Measurements from ENCODE around the gene ARGFX.
"Not testable (repeated sequence)": the region's sequence is repeated elsewhere in the genome, so short reads cannot be mapped to it uniquely, and the experiment has no call there.

Gene ARGFX

DNA sequence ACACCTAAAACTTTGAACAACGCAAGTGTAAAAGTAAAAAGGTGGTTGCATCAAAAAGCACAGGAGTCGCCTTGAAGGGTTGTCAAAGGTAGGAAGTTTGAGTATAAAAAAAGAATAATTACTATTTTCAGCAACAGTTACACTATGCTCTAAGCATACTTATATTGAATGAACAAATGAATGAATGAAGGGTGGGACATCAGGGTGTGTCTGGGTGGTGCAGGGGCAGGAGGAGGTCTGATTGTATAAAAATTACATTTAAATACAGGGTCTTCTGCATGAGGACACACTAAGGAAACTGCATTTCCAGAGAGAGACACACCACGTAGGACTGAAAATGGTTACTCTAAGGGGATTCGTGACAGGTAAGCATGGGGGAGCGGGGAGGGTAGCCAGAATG lies at the start of gene ARGFX:
TSS of gene ARGFX (plus strand) at position 301 of the 400 bp plus-strand sequence. CDS start 2,765 bp downstream, outside the sequence.
- no peak for DNase-seq

DNA sequence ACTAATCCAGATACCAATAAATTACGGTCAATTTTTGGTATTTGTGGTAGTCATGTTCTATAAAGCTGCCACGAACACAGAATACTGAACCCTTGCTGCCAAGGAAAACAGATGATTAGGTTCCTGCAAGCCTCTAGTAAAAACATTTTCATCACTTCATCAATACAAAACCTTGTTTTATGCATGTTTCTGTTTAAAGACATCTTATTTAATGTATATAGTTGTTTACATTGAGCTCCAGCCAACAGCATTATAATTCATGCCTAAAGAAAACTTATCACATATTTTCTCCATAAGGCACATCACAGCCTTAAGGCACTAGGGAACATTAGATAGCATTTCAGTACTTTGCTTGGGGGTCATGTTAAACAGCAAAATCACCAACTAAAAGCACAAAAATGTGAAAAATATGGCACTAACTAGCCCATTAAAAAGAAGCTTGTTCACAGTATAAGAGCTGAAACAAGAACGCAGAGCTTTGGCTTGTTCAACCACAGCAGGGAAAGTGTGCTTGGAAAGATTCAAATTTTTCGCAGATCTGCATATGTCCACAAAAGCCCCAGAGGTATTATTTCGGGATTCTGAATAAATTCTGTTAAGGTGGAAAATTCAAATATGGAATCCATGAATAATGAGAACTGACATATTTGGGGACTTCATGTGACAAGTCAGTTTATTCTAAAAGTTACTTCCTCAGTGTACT lies 49.6 kb upstream of the ARGFX start:
- no peak for DNase-seq

- no peak for DNase-seq
Measured at GRCh38 chr3:121520510-121520909, 47.2 kb upstream of the ARGFX start.

DNA sequence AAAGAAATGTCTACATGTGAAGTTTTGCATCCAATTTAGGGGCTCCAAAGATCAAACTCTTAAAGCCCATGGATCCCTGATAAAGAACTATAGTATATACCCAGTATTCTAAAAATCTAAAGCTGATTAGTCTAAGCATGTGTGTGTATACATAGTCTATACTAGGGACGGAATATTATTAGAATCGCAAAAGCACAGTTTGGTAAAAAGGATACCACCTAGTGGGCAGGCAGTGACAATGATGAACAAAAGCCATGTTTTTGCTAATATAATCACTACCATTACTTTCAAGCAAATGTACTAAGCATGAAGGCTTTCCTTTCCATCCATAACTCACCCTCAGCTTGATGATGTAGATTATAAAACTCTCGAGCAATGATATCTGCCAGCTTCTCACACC lies 38.4 kb upstream of the ARGFX start:
- no peak for DNase-seq

DNA sequence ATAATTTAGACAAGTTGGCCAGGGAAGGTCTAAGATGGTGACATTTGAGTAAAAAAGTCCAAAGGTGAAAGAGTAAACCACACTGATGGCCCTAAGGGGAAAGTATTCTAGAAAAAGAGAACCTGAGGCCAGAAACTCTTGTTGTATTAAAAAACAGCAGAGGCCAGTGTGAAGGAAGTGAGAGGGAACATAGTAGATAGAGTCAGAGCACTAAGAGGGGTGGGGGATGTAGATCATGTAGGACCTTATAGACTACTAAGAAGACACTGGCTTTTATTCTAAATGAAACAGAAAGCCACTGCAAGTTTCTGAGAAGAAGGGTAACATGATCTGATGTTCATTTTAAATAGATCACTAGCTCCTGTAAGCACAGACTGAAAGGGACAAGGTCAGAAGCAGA lies 36.5 kb upstream of the ARGFX start:
- DNase-seq: no peak

- no peak for DNase-seq
Measured at GRCh38 chr3:121542924-121543323, 24.8 kb upstream of the ARGFX start.

- DNase-seq: no peak
Measured at GRCh38 chr3:121545049-121545573, 22.6 kb upstream of the ARGFX start.

- peak; percentile 94 for DNase-seq
Measured at GRCh38 chr3:121545574-121546455, 21.9 kb upstream of the ARGFX start, which contains the start of gene POLQ. Gene POLQ (minus strand): TSS chr3:121545988. CDS start chr3:121545877, 111 bp downstream.

DNA sequence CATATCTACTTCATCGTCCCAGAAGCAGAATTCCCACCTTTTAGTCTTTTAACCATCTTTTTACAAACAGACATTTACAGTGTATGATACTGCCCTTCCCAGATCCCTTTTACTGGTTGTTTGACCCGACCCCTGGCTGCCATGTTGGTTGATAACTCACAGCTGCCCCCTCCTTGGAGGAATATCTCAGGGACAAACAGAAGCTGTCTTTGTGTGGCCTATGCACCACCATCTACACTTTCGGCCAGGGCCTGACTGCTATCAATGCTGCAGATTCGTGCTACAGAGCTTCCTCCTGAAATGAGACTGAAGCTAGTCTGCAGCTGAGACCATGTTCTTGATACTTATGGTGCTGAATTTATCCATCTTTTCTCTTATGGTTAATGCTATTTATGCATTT lies 15.4 kb upstream of the ARGFX start:
- peak; percentile 20 for DNase-seq

- no peak for DNase-seq
Measured at GRCh38 chr3:121552797-121553196, 15.0 kb upstream of the ARGFX start.

DNA sequence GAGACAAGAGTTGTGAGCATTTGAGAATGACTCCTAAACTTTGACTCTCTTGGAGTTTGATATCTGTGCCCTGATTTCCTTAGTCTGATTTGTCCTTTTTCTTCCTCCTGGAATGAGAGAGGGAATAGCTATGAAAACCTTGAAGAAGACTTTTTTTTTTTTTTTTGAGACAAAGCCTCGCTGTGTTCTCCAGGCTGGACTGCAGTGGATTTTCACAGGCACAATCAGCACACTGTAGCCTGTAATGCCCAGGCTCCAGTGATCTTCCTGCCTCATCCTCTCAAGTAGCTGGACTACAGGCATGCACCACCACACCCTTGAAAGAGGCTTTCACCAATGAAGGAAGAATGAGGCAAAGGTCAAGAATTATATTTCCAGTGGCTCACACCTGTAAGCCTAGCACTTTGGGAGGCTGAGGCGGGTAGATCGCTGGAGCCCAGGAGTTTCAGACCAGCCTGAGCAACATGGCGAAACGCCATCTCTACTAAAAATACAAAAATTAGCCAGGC lies 10.3 kb upstream of the ARGFX start:
- no peak for DNase-seq

DNA sequence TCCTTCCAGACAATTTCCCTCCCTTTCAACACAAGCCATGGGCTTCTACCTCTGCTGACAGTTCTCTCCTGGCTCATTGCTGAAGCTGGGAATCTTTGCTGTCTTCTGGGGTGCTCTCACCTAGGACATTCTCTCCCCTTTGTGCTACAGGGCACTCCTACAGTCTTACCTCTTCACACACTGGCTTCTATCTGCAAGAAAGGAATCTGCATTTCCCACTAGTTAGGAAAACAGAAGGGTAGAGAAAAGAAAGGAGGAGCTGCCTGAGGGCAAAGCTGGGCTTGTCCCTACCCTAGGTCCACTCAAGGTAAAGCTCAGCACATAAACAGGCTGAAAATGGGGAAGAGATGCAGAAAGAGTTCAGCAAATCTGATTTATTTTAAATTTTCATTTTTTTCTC lies 5.6 kb upstream of the ARGFX start:
- DNase-seq: no peak

DNA sequence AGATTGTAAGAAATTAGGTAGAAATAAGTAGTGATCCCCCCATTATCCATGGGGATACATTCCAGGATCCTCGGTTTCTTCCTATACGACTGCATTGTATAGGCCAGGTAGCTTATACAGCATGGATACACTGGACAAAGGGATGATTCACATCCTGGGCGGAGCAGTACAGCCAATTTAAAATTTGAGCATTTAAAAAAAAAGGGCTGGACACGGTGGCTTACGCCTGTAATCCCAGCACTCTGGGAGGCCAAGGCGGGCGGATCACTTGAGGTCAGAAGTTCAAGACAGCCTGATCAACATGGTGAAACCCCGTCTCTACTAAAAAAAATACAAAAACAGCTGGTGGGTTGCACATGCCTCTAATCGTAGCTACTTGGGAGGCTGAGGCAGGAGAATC lies 976 bp upstream of the ARGFX start:
- DNase-seq: no peak

- no peak for DNase-seq
Measured at GRCh38 chr3:121574449-121574848, 6.7 kb downstream of the ARGFX start.

DNA sequence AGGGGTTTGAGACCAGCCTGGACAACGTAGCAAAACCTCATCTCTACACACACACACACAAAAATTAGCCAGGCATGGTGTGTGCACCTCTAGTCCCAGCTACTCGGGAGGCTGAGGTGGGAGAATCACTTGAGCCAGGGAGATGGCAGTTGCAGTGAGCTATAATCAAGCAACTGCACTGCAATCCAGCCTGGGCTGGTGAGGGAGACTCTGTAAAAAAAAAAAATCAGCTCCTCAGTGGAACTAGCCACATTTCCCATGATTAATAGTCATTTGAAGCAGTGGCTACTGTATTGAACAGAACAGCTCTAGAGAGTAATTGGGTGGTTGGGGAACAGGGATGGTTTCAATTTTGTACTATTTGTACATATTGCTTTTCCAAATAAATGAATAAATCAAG lies 13.9 kb downstream of the ARGFX start:
- DNase-seq: no peak

- no peak for DNase-seq
Measured at GRCh38 chr3:121584418-121584817, 16.7 kb downstream of the ARGFX start.

- DNase-seq: no peak
Measured at GRCh38 chr3:121592856-121593702, 25.3 kb downstream of the ARGFX start, which contains the start of gene FBXO40. Gene FBXO40 (plus strand): TSS chr3:121593379. CDS start chr3:121620576, 27,197 bp downstream.

- DNase-seq: not testable (repeated sequence)
Measured at GRCh38 chr3:121593806-121594205, 26.1 kb downstream of the ARGFX start.

DNA sequence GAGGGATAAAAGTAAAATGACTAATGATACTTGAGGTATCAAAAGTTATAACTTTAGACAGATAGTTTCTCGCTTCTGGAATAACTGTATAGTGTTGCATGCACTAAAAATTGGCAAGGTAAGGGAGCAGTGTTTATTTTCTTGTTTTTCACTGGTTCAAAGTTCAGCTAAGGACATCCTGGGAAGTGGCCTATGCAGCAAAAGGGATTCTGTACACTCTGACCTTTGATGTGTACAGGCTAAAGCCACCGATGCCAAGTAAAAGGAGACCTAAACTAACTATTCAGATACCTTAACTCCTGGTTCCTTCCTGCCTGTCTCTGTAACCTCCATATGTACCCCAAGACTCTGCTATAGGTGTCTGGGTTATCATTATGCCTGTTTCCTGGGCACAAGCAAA lies 27.1 kb downstream of the ARGFX start:
- DNase-seq: no peak

DNA sequence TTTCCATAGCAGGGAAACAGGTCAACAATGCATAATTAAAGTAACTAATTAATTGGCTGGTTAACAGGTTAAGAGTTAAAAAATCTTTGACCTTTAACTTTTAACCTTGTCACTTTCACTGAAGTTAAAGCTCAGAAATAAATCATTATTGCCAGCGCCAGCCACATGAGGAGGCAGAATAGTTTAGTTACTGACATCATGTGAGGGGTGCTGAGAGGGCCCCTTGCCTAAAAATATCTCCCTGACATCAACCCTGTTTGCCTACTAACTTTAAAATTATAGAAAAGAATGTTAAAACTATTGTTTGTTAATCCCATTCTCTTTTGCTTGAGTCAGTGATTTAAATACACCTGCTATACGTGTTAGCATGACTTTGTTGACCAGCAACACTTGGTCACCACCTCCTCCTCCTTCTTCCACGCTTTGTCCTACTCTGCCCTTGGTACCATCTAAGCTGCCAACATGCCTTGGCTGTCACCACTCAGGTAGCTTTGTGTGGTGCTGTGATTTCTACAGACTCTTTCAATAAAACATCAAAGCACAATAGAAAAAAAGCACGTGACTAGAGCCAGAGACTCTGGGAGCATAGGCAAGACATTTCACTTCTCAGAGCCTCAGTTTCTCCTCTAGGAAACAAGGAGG lies 28.1 kb downstream of the ARGFX start:
- no peak for DNase-seq

- no peak for DNase-seq
Measured at GRCh38 chr3:121598564-121598963, 30.8 kb downstream of the ARGFX start.

GRCh38 chr3:121599900-121600299 lies 32.2 kb downstream of the ARGFX start:
- DNase-seq: not testable (repeated sequence)

Data from midbrain (tissue), 1 donor.